ENCODE data around the gene KCP. TPM values are rescaled to one million over a fixed set of nuclear protein-coding genes. Genes with fewer than 3 reads are reported as not detected.

KCP gene
- polyA plus RNA-seq, 3 donors, result 0.11 to 0.16 TPM; not detected in 1

- no peak overlapping the region for H2AFZ ChIP-seq (ENCODE audit: insufficient read depth, low read depth, low read length, poor library complexity, severe bottlenecking)
- Mint-ChIP-seq H3K27me3 (ENCODE audit: low read depth in 3 of 3) (peaks cover 16 to 19% (median 17%) of the 10 kb centered on the region in 3 donors), H3K9me3 (peaks cover 0 to 10% (median 1%) of the 10 kb centered on the region in 7 donors), H3K36me3 (peaks cover 0 to 5% of the 10 kb centered on the region in 2 donors), H3K27ac (no peak overlapping the region), H3K4me1 (peaks cover 12% of the 10 kb centered on the region), H3K4me3 (no peak overlapping the region)
- H3K4me3 ChIP-seq (replicated peaks in 1 of 3; ENCODE audit: low read depth in 2 of 3, low read length in 3 of 3), result no peak overlapping the region
- H3K9ac ChIP-seq (ENCODE audit: insufficient read depth, low read length, poor library complexity, severe bottlenecking), result no peak overlapping the region
- WGBS (ENCODE audit: insufficient coverage), result 55% methylated on average over 3 of the region's 8 CpGs
- no peaks in the 10 kb centered on the region for H4K20me1 ChIP-seq (ENCODE audit: insufficient read depth, low read length)
- H3K79me2 ChIP-seq (ENCODE audit: insufficient read depth, low read length), result no peaks in the 10 kb centered on the region
- H3K4me1 ChIP-seq (ENCODE audit: control insufficient read depth in 1 of 2, insufficient read depth in 2 of 2, low read length in 2 of 2), result peaks cover under 1 to 9% of the 10 kb centered on the region in 2 donors
- H3K4me2 ChIP-seq (replicated peaks; ENCODE audit: extremely low read depth, low read length, poor library complexity, severe bottlenecking), result no peak overlapping the region
- intact Hi-C loops (cut with micrococcal nuclease), result loop anchor here (5.0 to 10.0 kb wide), 3 partner anchors 43 to 190 kb away; no protein-coding TSS in a partner anchor
- peak; percentile 85 for TF ChIP-seq CTCF (IDR thresholded peaks at IDR 0.05)
- H3K9me3 ChIP-seq (replicated peaks in 1 of 2; ENCODE audit: control insufficient read depth in 1 of 2, insufficient read depth in 1 of 2, low read length in 2 of 2), result no peaks in the 10 kb centered on the region
- H3K36me3 ChIP-seq (replicated peaks in 1 of 2; ENCODE audit: control insufficient read depth in 1 of 2, insufficient read depth in 2 of 2, low read length in 2 of 2), result no peaks in the 10 kb centered on the region
- peak; percentile 56 to 74 (median 68) for DNase-seq
- peaks cover 0 to 14% of the 10 kb centered on the region in 2 donors for H3K27me3 ChIP-seq (ENCODE audit: control insufficient read depth in 2 of 2, insufficient read depth in 2 of 2, low read length in 2 of 2)
- H3K27ac ChIP-seq (ENCODE audit: low read depth in 1 of 2, low read length in 2 of 2), result no peak overlapping the region
Observed at GRCh38 chr7:128904381-128905197, 5.9 kb downstream of the KCP start.

GRCh38 chr7:128903621-128904361 is 6.7 kb downstream of the KCP start:
- Histone ChIP-seq H3K9ac (ENCODE audit: insufficient read depth, low read length, poor library complexity, severe bottlenecking) (no peak overlapping the region), H3K27ac (ENCODE audit: low read depth in 1 of 2, low read length in 2 of 2) (no peak overlapping the region), H3K36me3 (replicated peaks in 1 of 2; ENCODE audit: control insufficient read depth in 1 of 2, insufficient read depth in 2 of 2, low read length in 2 of 2) (no peaks in the 10 kb centered on the region), H3K4me3 (replicated peaks in 1 of 3; ENCODE audit: low read depth in 2 of 3, low read length in 3 of 3) (no peak overlapping the region), H3K9me3 (replicated peaks in 1 of 2; ENCODE audit: control insufficient read depth in 1 of 2, insufficient read depth in 1 of 2, low read length in 2 of 2) (no peaks in the 10 kb centered on the region), H3K79me2 (ENCODE audit: insufficient read depth, low read length) (no peaks in the 10 kb centered on the region), H3K4me2 (replicated peaks; ENCODE audit: extremely low read depth, low read length, poor library complexity, severe bottlenecking) (no peak overlapping the region), H3K4me1 (ENCODE audit: control insufficient read depth in 1 of 2, insufficient read depth in 2 of 2, low read length in 2 of 2) (peaks cover 0 to 9% of the 10 kb centered on the region in 2 donors), H3K27me3 (ENCODE audit: control insufficient read depth in 2 of 2, insufficient read depth in 2 of 2, low read length in 2 of 2) (peaks cover 0 to 6% of the 10 kb centered on the region in 2 donors), H2AFZ (ENCODE audit: insufficient read depth, low read depth, low read length, poor library complexity, severe bottlenecking) (no peak overlapping the region), H4K20me1 (ENCODE audit: insufficient read depth, low read length) (no peaks in the 10 kb centered on the region)
- WGBS (ENCODE audit: insufficient coverage), result 89% methylated on average over 8 of the region's 14 CpGs
- Mint-ChIP-seq H3K36me3 (no peaks in the 10 kb centered on the region), H3K4me1 (peaks cover 10% of the 10 kb centered on the region), H3K4me3 (no peak overlapping the region), H3K27ac (no peak overlapping the region), H3K9me3 (peaks cover 0 to 14% (median 4%) of the 10 kb centered on the region in 7 donors), H3K27me3 (ENCODE audit: low read depth in 3 of 3) (peaks cover 8 to 11% (median 10%) of the 10 kb centered on the region in 3 donors)
- no peak for DNase-seq
- TF ChIP-seq CTCF (IDR thresholded peaks at IDR 0.05), result no peak
- intact Hi-C loops (cut with micrococcal nuclease), result loop anchor here in 1 of 2 donors (10.0 kb wide), 1 partner anchor 191 kb away; no protein-coding TSS in a partner anchor

Measured in CD14-positive monocyte (primary cell).